Measurements from ENCODE around the gene HACD1. TPM values are rescaled to one million over a fixed set of nuclear protein-coding genes. Genes with fewer than 3 reads are reported as not detected.
A peak's percentile ranks its signal among the peaks of the same experiment; 100 is the strongest.

HACD1 gene
- polyA plus RNA-seq, 1 experiment, result 45.4 TPM

GRCh38 chr10:17649052-17649451 is 31.9 kb upstream of the HACD1 start:
- no peak for DNase-seq (ENCODE audit: low read depth)
- H3K36me3 ChIP-seq (ENCODE audit: control insufficient read depth, insufficient read depth, low read length), result no peaks in the 10 kb centered on the region; the same call in 1 of the 2 replicates
- TF ChIP-seq CTCF (IDR thresholded peaks at IDR 0.05; ENCODE audit: insufficient read depth, low read depth, low read length), result no peak
- ChIA-PET POLR2A (no interaction called here), CTCF (interaction anchor here (1.7 kb wide), 1 partner anchor 25 kb away, joined by 4 read pairs; no protein-coding TSS in a partner anchor)
- no peaks in the 10 kb centered on the region for H3K27me3 ChIP-seq (ENCODE audit: control insufficient read depth, insufficient read depth, low read length)
- H3K4me3 ChIP-seq (ENCODE audit: low read depth, low read length), result no peak overlapping the region

GRCh38 chr10:17648243-17649035 is 31.3 kb upstream of the HACD1 start:
- DNase-seq (ENCODE audit: low read depth), result no peak
- POLR2A ChIA-PET, result no interaction called here
- no peak for TF ChIP-seq CTCF (IDR thresholded peaks at IDR 0.05; ENCODE audit: insufficient read depth, low read depth, low read length)
- no peaks in the 10 kb centered on the region for H3K27me3 ChIP-seq (ENCODE audit: control insufficient read depth, insufficient read depth, low read length)
- no peak overlapping the region for H3K4me3 ChIP-seq (ENCODE audit: low read depth, low read length)
- CTCF ChIA-PET, result interaction anchor here (1.7 kb wide), 1 partner anchor 26 kb away, joined by 4 read pairs; no protein-coding TSS in a partner anchor
- H3K36me3 ChIP-seq (ENCODE audit: control insufficient read depth, insufficient read depth, low read length), result no peaks in the 10 kb centered on the region; the same call in 1 of the 2 replicates

- no peak for DNase-seq (ENCODE audit: low read depth)
- Histone ChIP-seq H3K36me3 (ENCODE audit: control insufficient read depth, insufficient read depth, low read length) (no peaks in the 10 kb centered on the region; the same call in 1 of the 2 replicates), H3K4me3 (ENCODE audit: low read depth, low read length) (no peak overlapping the region), H3K27me3 (ENCODE audit: control insufficient read depth, insufficient read depth, low read length) (no peaks in the 10 kb centered on the region)
- ChIA-PET POLR2A (interaction anchor here (0.6 kb wide), 1 partner anchor 12 kb away, joined by 8 read pairs; no protein-coding TSS in a partner anchor), CTCF (interaction anchor here (0.9 to 1.7 kb wide), 2 partner anchors 27 to 96 kb away, joined by 3 to 4 read pairs; no protein-coding TSS in a partner anchor)
- no peak for TF ChIP-seq CTCF (IDR thresholded peaks at IDR 0.05; ENCODE audit: insufficient read depth, low read depth, low read length)
Measured at GRCh38 chr10:17647326-17647725, 30.2 kb upstream of the HACD1 start.

GRCh38 chr10:17645621-17646345 is 28.6 kb upstream of the HACD1 start:
- no peak for TF ChIP-seq CTCF (IDR thresholded peaks at IDR 0.05; ENCODE audit: insufficient read depth, low read depth, low read length)
- no peak for DNase-seq (ENCODE audit: low read depth)
- CTCF ChIA-PET, result no interaction called here
- Histone ChIP-seq H3K4me3 (ENCODE audit: low read depth, low read length) (peak overlapping the region; percentile 18; the same call in 1 of the 2 replicates), H3K27me3 (ENCODE audit: control insufficient read depth, insufficient read depth, low read length) (no peaks in the 10 kb centered on the region), H3K36me3 (ENCODE audit: control insufficient read depth, insufficient read depth, low read length) (no peaks in the 10 kb centered on the region; the same call in 1 of the 2 replicates)
- POLR2A ChIA-PET, result no interaction called here

- no peak for TF ChIP-seq CTCF (IDR thresholded peaks at IDR 0.05; ENCODE audit: insufficient read depth, low read depth, low read length)
- ChIA-PET CTCF (interaction anchor here (0.9 to 2.1 kb wide), 6 partner anchors 9 to 112 kb away, joined by 3 to 10 read pairs (median 4); partner anchors contain the start of gene HACD1), POLR2A (interaction anchor here (0.6 kb wide), 1 partner anchor 11 kb away, joined by 4 read pairs; no protein-coding TSS in a partner anchor)
Measured at GRCh38 chr10:17644485-17644943, 27.3 kb upstream of the HACD1 start.

More at GRCh38 chr10:17644485-17644943, 27.3 kb upstream of the HACD1 start:
- Histone ChIP-seq H3K27me3 (ENCODE audit: control insufficient read depth, insufficient read depth, low read length) (no peaks in the 10 kb centered on the region), H3K4me3 (ENCODE audit: low read depth, low read length) (peak overlapping the region; percentile 72), H3K36me3 (ENCODE audit: control insufficient read depth, insufficient read depth, low read length) (no peaks in the 10 kb centered on the region; the same call in 1 of the 2 replicates)
- no peak for DNase-seq (ENCODE audit: low read depth)

Measured in BJ (cell line).